CD4-positive, alpha-beta T cell (primary cell): ENCODE data around the gene GRAPL. TPM values are rescaled to one million over a fixed set of nuclear protein-coding genes. Genes with fewer than 3 reads are reported as not detected.
A peak's percentile ranks its signal among the peaks of the same experiment; 100 is the strongest.
"Not testable (repeated sequence)": the region's sequence is repeated elsewhere in the genome, so short reads cannot be mapped to it uniquely, and the experiment has no call there.

Source experiments
- ATAC-seq: fragments of 200-7000 bp; cut with Tn5 transposase; one replicate; pipeline ENCODE4 v1.10.0; 2022; ENCODE audit warnings: mild to moderate bottlenecking; ENCODE audit not compliant: poor library complexity
- CTCF ChIA-PET: fragments of 350-600 bp; sonication (Branson Sonifier 250); formaldehyde crosslinking; loops from one replicate; lab custom pipeline; 2021; ENCODE audit warnings: antibody characterized with exemption, inconsistent platforms; lab: Charles Lee
- POLR2A ChIA-PET: fragments of 350-600 bp; sonication (Branson Sonifier 250); formaldehyde crosslinking; loops from one replicate; lab custom pipeline; 2021; ENCODE audit warnings: antibody characterized with exemption, inconsistent platforms; lab: Charles Lee
- DNase-seq, 14 experiments: peaks; one replicate each; pipeline ENCODE4 v3.0.0-alpha.2; 2013 to 2020; ENCODE audit warnings: mixed read lengths in 2 of 14
- H3K27ac ChIP-seq, 2 donors: one replicate each; pipeline versions ENCODE4 v1.5.1 to v1.7.0; 2013; ENCODE audit warnings: low read length in 2 of 2, low read depth in 1 of 2, mild to moderate bottlenecking in 1 of 2
- H3K27me3 ChIP-seq, 2 experiments: 1 replicate in 1 of 2; 2 replicates in 1 of 2; pipeline versions ENCODE4 v1.6.1 to v1.7.0; 2013; ENCODE audit warnings: low read length in 2 of 2, control low read depth in 1 of 2, mild to moderate bottlenecking in 1 of 2, moderate library complexity in 1 of 2; ENCODE audit not compliant: insufficient read depth in 2 of 2, control insufficient read depth in 1 of 2
- H3K36me3 ChIP-seq: one replicate; pipeline ENCODE4 v1.6.1; 2013; ENCODE audit warnings: low read length, control low read depth; ENCODE audit not compliant: insufficient read depth
- H3K4me1 ChIP-seq: one replicate; pipeline ENCODE4 v1.6.1; 2013; ENCODE audit warnings: low read length, control low read depth; ENCODE audit not compliant: insufficient read depth
- H3K4me3 ChIP-seq: one replicate; pipeline ENCODE4 v1.5.1; 2013; ENCODE audit warnings: mild to moderate bottlenecking, low read length, moderate library complexity
- H3K9me3 ChIP-seq, 2 experiments: 1 replicate in 1 of 2; 2 replicates in 1 of 2; pipeline versions ENCODE4 v1.6.1 to v1.7.0; 2013; ENCODE audit warnings: low read length in 2 of 2, mild to moderate bottlenecking in 2 of 2, control low read depth in 1 of 2, moderate library complexity in 1 of 2; ENCODE audit not compliant: control insufficient read depth in 1 of 2, insufficient read depth in 1 of 2
- H3K27ac Mint-ChIP-seq: one replicate; pipeline ENCODE4 v1.8.0; 2020; ENCODE audit warnings: mixed read lengths
- H3K27me3 Mint-ChIP-seq: one replicate; pipeline ENCODE4 v1.8.0; 2021; ENCODE audit warnings: mixed read lengths
- H3K36me3 Mint-ChIP-seq: one replicate; pipeline ENCODE4 v1.8.0; 2021; ENCODE audit warnings: low read depth, mixed read lengths
- H3K4me1 Mint-ChIP-seq: one replicate; pipeline ENCODE4 v1.8.0; 2021; ENCODE audit warnings: low read depth, mixed read lengths
- H3K4me3 Mint-ChIP-seq: one replicate; pipeline ENCODE4 v1.8.0; 2020; ENCODE audit warnings: mild to moderate bottlenecking, mixed read lengths
- H3K9me3 Mint-ChIP-seq: one replicate; pipeline ENCODE4 v1.8.0; 2020; ENCODE audit warnings: mixed read lengths
- intact Hi-C, 2 experiments: fragments of 100-400 bp; cut with DNase I in 1 of 2; cut with micrococcal nuclease in 1 of 2; formaldehyde crosslinking; loops; one replicate each; pipeline versions ENCODE4 v1.15.1 to v1.9.0; 2023 to 2025; cut with DNase I, micrococcal nuclease
- total RNA-seq, 174 experiments: library from RNA in 2 of 174; stranded (reverse) in 2 of 174; gene quantifications; one replicate each; pipeline ENCODE4 v1.2.3 and lab custom pipeline; 2021 to 2026

The GRAPL gene
- total RNA-seq, 2 experiments from 2014 or later: 23.7 to 26.2 TPM

- H3K36me3 Mint-ChIP-seq, H3K9me3 Mint-ChIP-seq, H3K27ac Mint-ChIP-seq, H3K27me3 ChIP-seq, H3K36me3 ChIP-seq, DNase-seq, CTCF ChIA-PET, POLR2A ChIA-PET, intact Hi-C loops, H3K4me1 Mint-ChIP-seq, H3K9me3 ChIP-seq, H3K27ac ChIP-seq, H3K4me3 ChIP-seq, H3K4me1 ChIP-seq, H3K4me3 Mint-ChIP-seq, H3K27me3 Mint-ChIP-seq: not testable (repeated sequence)
- peak; percentile 71 for ATAC-seq
These were observed 9.2 kb downstream of the GRAPL start for GRCh38 chr17:19136605-19137004.

GRCh38 chr17:19137959-19138358, 10.6 kb downstream of the GRAPL start:
- CTCF ChIA-PET, intact Hi-C loops: not testable (repeated sequence)

GRCh38 chr17:19141366-19142155, 14.2 kb downstream of the GRAPL start:
- H3K27me3 Mint-ChIP-seq, H3K27ac ChIP-seq, intact Hi-C loops: not testable (repeated sequence)

More at GRCh38 chr17:19137959-19138358, 10.6 kb downstream of the GRAPL start:
- H3K27ac ChIP-seq, H3K9me3 Mint-ChIP-seq, POLR2A ChIA-PET, H3K27me3 ChIP-seq, H3K9me3 ChIP-seq, H3K36me3 Mint-ChIP-seq, DNase-seq, H3K4me1 Mint-ChIP-seq, H3K4me1 ChIP-seq, H3K36me3 ChIP-seq, H3K4me3 ChIP-seq, H3K27me3 Mint-ChIP-seq, ATAC-seq, H3K27ac Mint-ChIP-seq, H3K4me3 Mint-ChIP-seq: not testable (repeated sequence)

GRCh38 chr17:19142419-19142818, 15.0 kb downstream of the GRAPL start:
- H3K4me1 Mint-ChIP-seq, CTCF ChIA-PET, H3K4me1 ChIP-seq, H3K4me3 Mint-ChIP-seq, H3K27ac ChIP-seq, H3K4me3 ChIP-seq, H3K36me3 Mint-ChIP-seq, H3K27me3 ChIP-seq, intact Hi-C loops, ATAC-seq, POLR2A ChIA-PET, H3K9me3 Mint-ChIP-seq, H3K36me3 ChIP-seq, H3K9me3 ChIP-seq, H3K27ac Mint-ChIP-seq, H3K27me3 Mint-ChIP-seq: not testable (repeated sequence)
- DNase-seq: peak in 1 of 14 experiments; percentile 34

More at GRCh38 chr17:19141366-19142155, 14.2 kb downstream of the GRAPL start:
- H3K4me1 Mint-ChIP-seq, H3K9me3 ChIP-seq, H3K36me3 Mint-ChIP-seq, DNase-seq, H3K9me3 Mint-ChIP-seq, H3K4me3 Mint-ChIP-seq, H3K27ac Mint-ChIP-seq, POLR2A ChIA-PET, CTCF ChIA-PET, H3K4me3 ChIP-seq, H3K27me3 ChIP-seq, H3K4me1 ChIP-seq, H3K36me3 ChIP-seq: not testable (repeated sequence)
- peak; percentile 99 for ATAC-seq

- H3K4me3 Mint-ChIP-seq, CTCF ChIA-PET, ATAC-seq, H3K36me3 ChIP-seq, DNase-seq, H3K4me1 ChIP-seq, H3K4me1 Mint-ChIP-seq, H3K27ac ChIP-seq, H3K9me3 Mint-ChIP-seq, H3K9me3 ChIP-seq, H3K36me3 Mint-ChIP-seq, H3K27ac Mint-ChIP-seq, POLR2A ChIA-PET, intact Hi-C loops, H3K4me3 ChIP-seq, H3K27me3 Mint-ChIP-seq, H3K27me3 ChIP-seq: not testable (repeated sequence)
These were observed 15.8 kb downstream of the GRAPL start for GRCh38 chr17:19143097-19143777.

GRCh38 chr17:19144373-19144772, 17.0 kb downstream of the GRAPL start:
- H3K9me3 Mint-ChIP-seq, POLR2A ChIA-PET, CTCF ChIA-PET, DNase-seq, intact Hi-C loops, H3K9me3 ChIP-seq, H3K36me3 Mint-ChIP-seq, ATAC-seq, H3K4me1 Mint-ChIP-seq, H3K27ac Mint-ChIP-seq, H3K4me3 ChIP-seq, H3K27me3 Mint-ChIP-seq, H3K4me3 Mint-ChIP-seq, H3K4me1 ChIP-seq, H3K27ac ChIP-seq, H3K27me3 ChIP-seq, H3K36me3 ChIP-seq: not testable (repeated sequence)

- H3K4me3 ChIP-seq, ATAC-seq, H3K36me3 Mint-ChIP-seq, H3K36me3 ChIP-seq, DNase-seq, intact Hi-C loops, POLR2A ChIA-PET, H3K4me3 Mint-ChIP-seq, H3K27ac ChIP-seq, H3K4me1 Mint-ChIP-seq, H3K27me3 ChIP-seq, H3K27me3 Mint-ChIP-seq, CTCF ChIA-PET, H3K27ac Mint-ChIP-seq, H3K9me3 ChIP-seq, H3K9me3 Mint-ChIP-seq, H3K4me1 ChIP-seq: not testable (repeated sequence)
These were observed 18.1 kb downstream of the GRAPL start for GRCh38 chr17:19145471-19145870.
